ENCODE data around the gene PSMB2. TPM values are rescaled to one million over a fixed set of nuclear protein-coding genes. Genes with fewer than 3 reads are reported as not detected.

PSMB2 gene
- total RNA-seq, 4 donors from 2014 or later, result 34.8 to 53.9 (median 52.5) TPM

- Histone ChIP-seq H3K36me3 (no peaks in the 10 kb centered on the region), H3K4me1 (no peaks in the 10 kb centered on the region), H3K4me3 (no peak overlapping the region), H3K27me3 (peaks cover 6% of the 10 kb centered on the region), H3K27ac (no peak overlapping the region), H3K9me3 (no peaks in the 10 kb centered on the region)
- 93% methylated on average over 3 of the region's 3 CpGs for WGBS
- DNase-seq (ENCODE audit: low spot score in 2 of 2), result no peak
- no peak for TF ChIP-seq POLR2AphosphoS5 (IDR thresholded peaks at IDR 0.05)
- no peak for TF ChIP-seq POLR2A (IDR thresholded peaks at IDR 0.05)
- TF ChIP-seq CTCF (IDR thresholded peaks at IDR 0.05), result no peak
- TF ChIP-seq EP300 (IDR thresholded peaks at IDR 0.05), result no peak
Observed at GRCh38 chr1:35680271-35680670, 38.9 kb upstream of the PSMB2 start.

GRCh38 chr1:35675773-35676172 lies 34.4 kb upstream of the PSMB2 start:
- DNase-seq (ENCODE audit: low spot score in 2 of 2), result no peak
- 83% methylated on average over 1 of the region's 1 CpG for WGBS
- Histone ChIP-seq H3K27me3 (peaks cover 12% of the 10 kb centered on the region), H3K4me1 (no peaks in the 10 kb centered on the region), H3K4me3 (no peak overlapping the region), H3K36me3 (no peaks in the 10 kb centered on the region), H3K9me3 (no peaks in the 10 kb centered on the region), H3K27ac (no peak overlapping the region)
- no peak for TF ChIP-seq POLR2AphosphoS5 (IDR thresholded peaks at IDR 0.05)
- TF ChIP-seq CTCF (IDR thresholded peaks at IDR 0.05), result no peak
- TF ChIP-seq EP300 (IDR thresholded peaks at IDR 0.05), result no peak
- TF ChIP-seq POLR2A (IDR thresholded peaks at IDR 0.05), result no peak

GRCh38 chr1:35674111-35674510 lies 32.8 kb upstream of the PSMB2 start:
- no peaks in the 10 kb centered on the region for H3K36me3 ChIP-seq
- no peak for DNase-seq (ENCODE audit: low spot score in 2 of 2)
- no peaks in the 10 kb centered on the region for H3K9me3 ChIP-seq
- peaks cover 12% of the 10 kb centered on the region for H3K27me3 ChIP-seq
- 89% methylated on average over 5 of the region's 5 CpGs for WGBS
- no peak for TF ChIP-seq POLR2AphosphoS5 (IDR thresholded peaks at IDR 0.05)
- TF ChIP-seq CTCF (IDR thresholded peaks at IDR 0.05), result no peak
- no peak for TF ChIP-seq POLR2A (IDR thresholded peaks at IDR 0.05)
- TF ChIP-seq EP300 (IDR thresholded peaks at IDR 0.05), result no peak
- H3K27ac ChIP-seq, result no peak overlapping the region
- H3K4me3 ChIP-seq, result no peak overlapping the region
- no peaks in the 10 kb centered on the region for H3K4me1 ChIP-seq

- DNase-seq (ENCODE audit: low spot score in 2 of 2), result no peak
- 70% methylated on average over 4 of the region's 6 CpGs for WGBS
- Histone ChIP-seq H3K4me3 (no peak overlapping the region), H3K27me3 (peaks cover 9% of the 10 kb centered on the region), H3K27ac (no peak overlapping the region), H3K36me3 (no peaks in the 10 kb centered on the region), H3K9me3 (no peaks in the 10 kb centered on the region), H3K4me1 (no peaks in the 10 kb centered on the region)
- TF ChIP-seq EP300 (IDR thresholded peaks at IDR 0.05), result no peak
- TF ChIP-seq POLR2AphosphoS5 (IDR thresholded peaks at IDR 0.05), result no peak
- no peak for TF ChIP-seq POLR2A (IDR thresholded peaks at IDR 0.05)
- no peak for TF ChIP-seq CTCF (IDR thresholded peaks at IDR 0.05)
Observed at GRCh38 chr1:35672116-35672515, 30.8 kb upstream of the PSMB2 start.

- no peaks in the 10 kb centered on the region for H3K9me3 ChIP-seq
- no peak overlapping the region for H3K27ac ChIP-seq
- H3K36me3 ChIP-seq, result no peaks in the 10 kb centered on the region
- no peak for TF ChIP-seq POLR2A (IDR thresholded peaks at IDR 0.05)
- TF ChIP-seq POLR2AphosphoS5 (IDR thresholded peaks at IDR 0.05), result no peak
- TF ChIP-seq EP300 (IDR thresholded peaks at IDR 0.05), result no peak
- no peaks in the 10 kb centered on the region for H3K4me1 ChIP-seq
- WGBS, result 38% methylated on average over 5 of the region's 5 CpGs
- H3K4me3 ChIP-seq, result no peak overlapping the region
- no peak for DNase-seq (ENCODE audit: low spot score in 2 of 2)
- peaks cover 20% of the 10 kb centered on the region for H3K27me3 ChIP-seq
Observed at GRCh38 chr1:35668506-35668905, 27.2 kb upstream of the PSMB2 start.

GRCh38 chr1:35666916-35667315 lies 25.6 kb upstream of the PSMB2 start:
- no peak for DNase-seq (ENCODE audit: low spot score in 2 of 2)
- no peaks in the 10 kb centered on the region for H3K9me3 ChIP-seq
- WGBS, result 75% methylated on average over 1 of the region's 1 CpG
- H3K36me3 ChIP-seq, result no peaks in the 10 kb centered on the region
- H3K4me3 ChIP-seq, result no peak overlapping the region
- TF ChIP-seq EP300 (IDR thresholded peaks at IDR 0.05), result no peak
- no peak for TF ChIP-seq POLR2A (IDR thresholded peaks at IDR 0.05)
- TF ChIP-seq CTCF (IDR thresholded peaks at IDR 0.05), result no peak
- no peak for TF ChIP-seq POLR2AphosphoS5 (IDR thresholded peaks at IDR 0.05)
- H3K4me1 ChIP-seq, result no peaks in the 10 kb centered on the region
- no peak overlapping the region for H3K27ac ChIP-seq
- peaks cover 11% of the 10 kb centered on the region for H3K27me3 ChIP-seq
